SKM-1 (cell line): ENCODE results near the gene ARHGEF9.

Source experiments
- DNase-seq: peaks from one replicate; lab custom pipeline; 2025; ENCODE audit not compliant: unreplicated experiment; lab: John Stamatoyannopoulos, UW

Gene ARHGEF9

DNA sequence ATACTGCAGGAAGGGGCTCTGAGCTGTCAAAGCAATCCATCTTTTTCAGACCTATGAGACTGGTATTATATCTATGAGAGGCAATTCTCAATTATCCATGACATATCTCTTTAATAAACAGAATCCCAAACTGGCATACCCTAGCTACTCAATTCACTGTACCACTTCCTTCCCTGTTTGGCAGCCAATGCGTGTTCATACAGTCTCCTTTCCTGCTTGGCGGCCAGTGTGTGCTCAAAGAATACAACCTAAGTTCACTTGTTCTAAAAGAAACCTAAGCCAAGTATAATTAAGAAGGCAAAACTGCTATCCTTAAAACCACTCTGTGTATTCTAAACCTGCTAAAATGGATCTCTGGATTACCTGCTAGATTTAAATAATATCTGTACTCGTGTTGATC, 38.3 kb downstream of the ARHGEF9 start:
- DNase-seq, result no peak

DNA sequence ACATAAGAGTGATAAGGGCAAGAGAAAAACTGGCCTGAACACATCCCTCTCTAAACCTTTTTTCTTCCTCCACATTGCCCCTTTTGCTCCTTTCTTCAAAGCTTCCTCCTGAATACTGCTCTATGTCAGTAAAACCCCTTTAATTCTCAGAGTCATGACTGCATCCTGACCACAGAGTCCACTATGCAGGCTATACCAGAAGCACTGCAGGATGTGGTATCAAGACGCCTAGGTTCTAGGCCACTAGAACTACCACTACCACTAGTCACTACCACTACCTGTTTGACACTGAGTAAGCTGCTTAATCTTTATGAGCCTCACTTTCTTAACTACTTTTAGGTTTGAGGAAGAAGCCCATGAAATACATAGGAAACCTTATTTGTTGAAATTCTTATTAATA, 38.7 kb downstream of the ARHGEF9 start:
- no peak for DNase-seq

DNA sequence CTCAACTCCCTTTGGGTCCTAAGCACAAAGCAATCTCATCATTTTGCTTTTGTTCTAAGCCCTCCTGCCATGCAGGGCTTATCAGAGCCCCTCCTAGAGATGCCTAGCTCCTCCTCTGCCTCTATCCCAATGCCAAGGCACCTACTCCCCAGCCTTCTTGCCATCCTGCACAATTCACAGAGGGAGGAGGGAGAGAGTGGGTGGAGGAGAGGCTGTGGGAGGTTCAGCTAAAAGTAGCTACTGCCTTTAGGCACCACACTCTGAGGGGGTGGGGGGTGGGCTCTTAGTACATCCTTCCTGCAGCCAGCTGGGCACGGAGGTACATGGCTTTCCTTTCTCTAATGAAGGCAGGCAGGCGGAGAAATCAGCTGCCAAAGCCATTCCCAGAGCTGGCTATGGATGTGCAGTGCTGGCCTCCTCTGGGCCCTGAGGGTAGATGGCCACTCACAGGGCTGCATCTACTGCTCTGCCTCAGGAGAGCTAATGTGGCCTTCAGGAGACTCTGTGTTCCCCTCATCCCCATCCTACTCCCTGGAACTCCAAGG, 40.1 kb downstream of the ARHGEF9 start:
- no peak for DNase-seq

DNA sequence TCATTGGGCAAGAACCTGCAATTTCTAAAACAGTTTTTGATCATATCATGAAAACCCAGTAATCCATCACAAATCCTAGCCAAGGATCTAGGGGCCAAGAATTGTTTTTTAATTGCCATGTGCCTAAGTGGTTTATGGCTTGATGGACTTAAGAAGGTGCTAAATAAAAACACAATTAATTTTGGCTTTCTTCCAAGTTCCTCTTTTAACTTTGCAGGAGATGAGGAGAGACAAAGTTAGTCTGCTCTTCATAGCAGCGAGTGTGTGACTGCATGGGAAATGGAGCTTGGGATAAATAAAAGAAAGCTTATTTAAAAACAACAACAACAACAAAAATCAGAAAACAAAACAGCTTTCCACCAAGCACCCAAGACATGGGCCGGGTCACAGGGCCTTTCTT, 41.4 kb downstream of the ARHGEF9 start:
- no peak for DNase-seq

DNA sequence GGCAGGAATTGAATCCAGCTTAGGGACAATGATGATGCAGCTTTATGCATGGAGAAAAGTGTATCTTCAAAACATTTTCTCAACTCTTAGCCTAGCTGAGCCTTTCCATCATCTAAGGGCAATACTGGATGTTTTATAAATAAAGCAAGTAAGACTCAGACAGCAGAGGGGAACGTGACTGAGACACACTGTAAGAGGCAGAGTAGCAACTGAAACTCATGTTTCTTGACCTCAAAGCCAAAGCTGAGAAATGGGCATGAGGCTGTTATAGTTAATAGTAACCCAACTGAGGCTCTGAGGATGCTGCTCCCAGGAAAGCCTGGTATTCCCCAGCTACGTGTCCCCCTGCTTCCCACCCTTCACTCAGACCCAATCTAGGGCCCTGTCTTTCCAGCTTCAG, 44.6 kb downstream of the ARHGEF9 start:
- DNase-seq, result no peak

DNA sequence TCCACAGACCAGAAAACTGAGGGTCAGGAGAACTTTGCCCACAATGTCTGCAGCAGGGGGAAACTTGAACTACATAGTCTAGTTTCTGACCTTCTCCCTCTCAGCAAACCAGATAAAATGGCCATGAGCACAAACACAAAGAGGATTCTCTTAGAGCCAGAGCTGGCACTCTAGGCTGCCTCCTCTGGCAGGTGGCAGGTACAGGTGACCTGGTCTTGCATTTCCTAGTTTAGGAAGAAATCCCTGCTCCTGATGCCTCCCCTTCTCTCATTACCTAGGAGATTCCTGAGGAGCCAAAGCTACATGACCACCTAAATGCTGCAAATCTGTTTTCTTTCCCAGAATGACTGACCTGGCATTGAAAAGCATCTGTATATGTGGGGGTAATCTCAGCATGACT, 45.1 kb downstream of the ARHGEF9 start:
- DNase-seq, result no peak

DNA sequence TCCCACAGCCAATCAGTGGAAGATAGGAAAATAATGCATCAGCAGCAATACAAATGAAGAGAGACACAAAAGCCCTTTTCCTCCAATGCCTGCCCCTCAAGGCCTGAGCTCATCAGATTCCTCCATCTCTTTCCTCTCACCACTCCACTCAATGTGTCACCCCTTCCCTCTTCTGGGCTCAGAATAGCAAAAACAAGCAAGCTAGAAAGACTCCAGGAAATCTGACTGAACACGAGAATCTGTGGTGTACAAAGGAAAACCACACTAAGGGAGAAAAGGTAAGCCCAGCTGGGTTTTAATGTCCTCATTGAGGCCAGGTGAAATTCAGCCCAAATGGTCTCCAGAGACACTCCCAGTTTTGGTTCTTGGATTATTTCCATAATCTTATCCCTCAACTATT, 46.3 kb downstream of the ARHGEF9 start:
- DNase-seq, result no peak

DNA sequence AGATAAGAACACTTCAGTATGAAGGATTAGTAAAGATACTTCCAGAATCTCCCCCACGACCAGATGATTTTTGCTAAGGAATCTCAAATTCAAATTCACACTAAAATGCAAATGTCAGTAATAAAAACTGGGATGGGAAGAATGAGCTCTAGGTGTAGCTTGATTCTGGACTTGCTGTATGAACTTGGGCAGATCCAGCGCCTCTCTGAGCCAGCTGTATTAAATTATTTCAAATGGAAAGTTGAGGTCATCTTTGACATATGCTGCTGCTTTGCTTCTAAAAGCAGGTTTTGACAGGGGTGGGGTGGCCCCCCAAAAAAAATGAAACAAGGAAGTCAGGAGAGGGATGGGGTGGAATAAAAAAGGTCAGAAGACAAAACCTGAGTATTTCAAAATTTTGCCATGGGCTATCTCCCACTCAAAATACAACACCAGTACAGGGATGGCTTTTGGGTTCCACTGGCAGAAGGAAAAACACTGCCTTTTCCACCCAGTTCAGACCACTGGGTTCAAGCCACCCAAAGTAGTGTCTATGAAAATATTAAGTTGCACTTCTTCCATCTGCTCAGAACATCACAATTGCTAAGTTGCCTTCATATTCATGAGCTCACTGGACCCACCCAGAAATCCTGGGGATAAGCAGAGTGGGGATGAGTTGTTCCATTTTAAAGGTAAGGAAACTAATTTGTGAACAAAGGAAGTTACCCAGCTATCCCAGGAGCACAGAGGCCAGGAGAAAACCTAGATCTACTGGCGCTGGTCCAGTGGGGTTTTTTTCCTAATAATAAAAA, 47.7 kb downstream of the ARHGEF9 start:
- DNase-seq, result no peak

DNA sequence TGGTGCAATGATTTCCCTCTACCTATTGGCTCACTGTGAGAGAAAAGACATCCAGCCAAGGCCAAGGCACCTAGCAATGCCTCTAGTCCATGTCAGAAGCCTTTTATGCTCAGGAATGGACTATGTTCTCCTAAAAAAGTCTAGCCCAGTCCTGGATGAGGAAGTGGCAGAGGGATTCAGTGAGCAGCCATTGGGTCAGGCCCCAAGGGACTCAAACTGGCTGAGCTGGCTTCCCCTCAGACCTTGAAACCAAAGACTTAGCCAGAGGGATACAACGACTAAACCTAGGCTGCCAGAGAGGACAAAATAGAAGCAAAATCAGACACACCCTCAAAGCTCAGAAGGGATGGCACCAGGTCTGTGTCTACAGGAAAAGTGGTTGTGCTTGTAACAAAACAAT, 49.1 kb downstream of the ARHGEF9 start:
- no peak for DNase-seq

DNA sequence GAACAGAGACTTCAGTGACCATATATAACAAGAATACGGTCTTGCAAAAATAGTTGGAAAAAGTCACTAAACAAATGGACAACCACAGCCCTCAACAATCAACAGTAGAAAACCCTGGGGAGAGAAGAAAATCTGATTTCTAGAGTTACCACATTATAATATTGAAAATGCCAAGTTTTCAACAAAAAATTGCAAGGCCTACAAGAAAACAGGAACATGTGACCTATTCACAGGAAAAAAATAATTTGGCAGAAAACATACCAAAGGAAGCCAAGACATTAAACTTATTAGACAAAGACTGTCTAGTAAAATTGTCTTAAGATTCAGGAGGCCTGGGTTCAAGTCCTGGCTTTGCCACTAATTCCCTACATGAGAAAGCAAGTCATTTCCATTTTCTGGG, 64.7 kb downstream of the ARHGEF9 start:
- DNase-seq, result no peak

DNA sequence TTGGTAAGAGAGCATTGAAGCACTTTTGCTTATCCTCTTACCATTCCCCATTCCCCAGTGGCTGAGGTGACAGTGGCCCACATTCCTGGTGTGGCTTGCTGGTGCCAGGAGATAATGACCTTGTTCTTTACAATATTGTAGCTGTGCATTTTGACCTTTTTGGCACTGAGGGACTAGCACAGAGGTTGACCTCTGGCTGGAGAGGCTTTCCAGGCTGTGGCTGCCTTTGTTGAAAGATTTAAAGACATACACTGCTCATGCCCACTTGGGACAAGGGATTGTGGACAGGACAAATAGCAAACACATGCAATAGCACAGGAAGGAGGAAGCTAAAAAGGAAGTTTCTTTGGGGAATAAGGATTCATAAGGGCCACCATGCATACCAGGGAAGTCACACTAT, 65.4 kb downstream of the ARHGEF9 start:
- no peak for DNase-seq

DNA sequence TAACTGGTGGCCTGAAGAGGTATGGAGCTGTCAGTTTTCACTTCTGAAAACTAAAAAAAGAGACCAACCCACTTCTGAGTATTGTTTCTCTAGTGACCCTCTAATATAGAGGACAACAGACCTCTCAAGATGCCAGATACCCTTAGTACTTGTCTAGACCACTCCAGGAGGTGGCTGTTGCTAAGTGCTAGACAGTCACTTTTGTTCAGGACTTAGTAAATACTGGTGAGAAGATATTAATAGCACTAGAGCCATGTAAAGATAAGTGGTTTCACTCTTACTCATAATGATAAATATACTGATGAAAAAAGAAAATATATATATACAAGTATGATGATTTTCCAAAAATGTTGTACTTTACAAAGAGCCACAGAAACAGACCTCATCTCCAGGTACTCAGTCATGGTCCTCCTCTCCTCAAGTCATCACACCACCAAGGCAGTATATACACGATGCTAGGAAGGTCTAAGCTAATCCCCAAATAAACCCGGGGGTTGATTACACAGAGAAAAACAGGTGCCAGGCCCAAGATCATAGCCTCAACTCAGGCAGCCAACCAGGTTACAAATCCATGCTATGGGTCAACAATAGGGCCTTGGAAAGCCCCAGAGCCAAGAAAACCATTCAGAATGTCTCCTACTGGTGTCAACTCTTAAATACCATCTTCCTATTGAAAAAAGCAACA, 66.9 kb downstream of the ARHGEF9 start:
- DNase-seq, result no peak

DNA sequence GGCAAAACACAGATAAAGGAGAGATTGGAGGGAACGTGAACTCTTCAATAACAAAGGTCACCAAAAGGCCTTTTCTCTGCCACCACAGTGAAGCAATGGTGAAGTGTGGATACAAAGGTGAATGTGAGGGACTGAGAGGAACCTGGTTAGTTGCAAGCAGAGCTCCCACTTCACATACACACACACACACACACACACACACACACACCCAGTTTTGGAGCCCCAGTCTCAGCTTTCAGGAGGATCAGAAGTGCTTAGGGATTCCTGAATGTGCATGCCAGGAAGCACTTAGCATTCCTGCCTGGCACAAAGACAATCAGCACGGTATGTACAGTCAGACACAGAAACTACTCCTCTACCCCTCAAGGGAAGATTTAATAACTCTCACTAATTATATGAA, 71.5 kb downstream of the ARHGEF9 start:
- DNase-seq, result no peak

DNA sequence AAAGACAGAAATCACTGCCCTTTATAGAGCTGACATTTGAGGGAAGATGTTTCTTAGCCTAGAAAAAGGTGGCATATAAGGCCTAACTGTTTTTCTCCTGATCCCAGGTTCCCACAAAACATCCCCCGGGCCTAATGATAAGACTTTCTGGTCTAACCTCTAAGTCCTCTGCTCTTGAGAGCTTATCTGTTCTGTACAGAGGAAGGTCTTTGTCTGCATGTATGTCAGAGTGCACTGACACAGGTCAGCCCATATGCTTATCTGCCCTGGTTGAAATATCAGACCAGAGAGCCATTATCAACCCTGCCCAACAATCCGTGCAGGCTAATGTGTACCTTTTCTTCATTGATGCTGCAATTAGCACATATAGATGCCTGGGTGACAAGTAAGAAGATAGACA, 76.2 kb downstream of the ARHGEF9 start:
- DNase-seq, result no peak

DNA sequence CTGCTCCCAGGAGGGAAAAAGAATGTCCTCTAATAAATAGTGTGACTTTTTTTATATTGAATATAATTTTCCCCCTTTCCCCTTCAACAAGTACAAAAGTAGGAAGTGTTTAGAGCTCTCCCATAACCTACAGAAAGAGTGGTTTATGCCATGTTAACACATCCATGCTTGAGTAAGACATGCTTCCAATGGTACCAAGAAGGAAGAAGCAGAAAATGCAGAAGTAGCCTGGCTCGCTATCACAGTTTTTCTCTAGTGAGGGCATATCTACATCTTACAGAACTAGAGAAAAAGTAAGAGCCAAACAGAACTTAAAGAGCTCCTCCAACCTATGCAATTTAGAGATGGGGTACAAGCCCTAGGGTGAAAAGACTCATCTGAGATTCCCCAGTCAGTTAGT, 82.5 kb downstream of the ARHGEF9 start:
- no peak for DNase-seq

DNA sequence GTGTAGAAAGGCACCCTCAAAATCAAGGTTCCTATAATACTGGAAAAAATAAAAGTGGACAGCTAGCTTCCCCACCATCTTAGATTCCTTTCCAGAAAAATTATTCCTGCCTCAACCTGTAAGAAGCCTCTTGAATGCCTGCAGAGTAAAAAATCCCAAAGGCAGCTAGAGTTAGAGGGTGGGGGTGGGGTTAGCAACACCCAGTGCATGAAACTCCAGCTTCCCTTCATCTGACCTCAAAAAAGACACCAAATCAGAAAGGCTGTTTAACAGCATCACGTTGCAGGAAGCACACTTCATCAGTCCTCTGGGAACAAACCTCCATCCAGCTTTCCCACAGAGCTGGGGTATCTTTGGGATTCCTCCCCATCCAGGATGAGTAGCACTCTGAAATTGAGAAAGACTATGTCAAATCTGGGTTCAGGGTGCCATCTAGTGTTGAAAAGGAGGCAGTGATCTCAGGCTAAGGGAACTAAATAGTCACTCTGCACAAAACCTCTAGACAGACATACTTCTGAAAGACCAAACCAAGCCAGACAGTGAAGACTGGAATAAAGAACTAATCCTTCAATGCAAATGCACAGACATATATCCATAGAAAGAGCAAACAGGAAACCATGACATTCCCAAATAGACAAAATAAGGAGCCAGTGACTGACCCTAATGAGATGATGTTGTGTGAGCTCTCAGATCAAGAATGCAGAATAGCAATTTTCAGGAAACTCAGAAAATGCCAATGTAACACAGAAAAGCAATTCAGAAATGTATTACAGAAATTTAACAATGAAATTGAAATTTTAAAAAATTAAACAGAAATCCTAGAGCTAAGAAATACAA, 97.9 kb downstream of the ARHGEF9 start:
- DNase-seq, result peak; percentile 1

DNA sequence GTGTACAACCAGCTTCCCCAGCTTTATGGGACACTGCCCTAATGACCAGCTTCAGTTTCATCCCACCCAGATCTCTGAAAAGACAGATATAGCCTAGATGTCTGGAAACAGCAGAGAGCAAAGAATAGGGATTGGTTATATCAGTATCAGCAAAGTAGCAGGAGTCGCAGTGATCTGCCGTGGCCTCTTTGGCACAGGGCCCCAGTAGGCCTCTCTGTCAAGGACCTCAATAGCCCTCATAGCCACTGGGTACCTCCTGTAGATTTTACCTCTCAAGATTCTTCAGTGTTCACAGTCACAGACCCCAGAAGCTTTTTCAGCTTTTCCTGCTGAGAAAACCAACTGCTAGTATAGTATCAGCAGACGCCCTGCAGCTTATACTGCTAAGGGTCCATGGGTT, 104.6 kb downstream of the ARHGEF9 start:
- DNase-seq, result no peak

DNA sequence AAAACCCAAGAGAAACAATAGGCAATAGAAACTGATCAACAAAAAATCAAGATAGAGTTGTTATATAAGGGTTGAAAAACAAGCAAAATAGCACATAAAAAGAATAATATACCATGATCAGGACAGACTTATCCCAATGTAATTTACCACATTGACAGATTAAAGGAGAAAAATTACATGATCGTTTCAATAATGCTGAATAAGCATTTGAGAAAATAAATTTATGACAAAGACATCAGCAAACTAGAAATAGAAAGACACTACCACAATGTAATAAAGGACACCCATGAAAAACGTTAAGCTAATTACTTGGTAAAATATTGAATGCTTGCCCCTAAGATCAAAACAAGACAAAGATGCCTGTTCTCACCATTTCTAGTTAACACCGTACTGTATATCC, 105.6 kb downstream of the ARHGEF9 start:
- DNase-seq, result no peak

DNA sequence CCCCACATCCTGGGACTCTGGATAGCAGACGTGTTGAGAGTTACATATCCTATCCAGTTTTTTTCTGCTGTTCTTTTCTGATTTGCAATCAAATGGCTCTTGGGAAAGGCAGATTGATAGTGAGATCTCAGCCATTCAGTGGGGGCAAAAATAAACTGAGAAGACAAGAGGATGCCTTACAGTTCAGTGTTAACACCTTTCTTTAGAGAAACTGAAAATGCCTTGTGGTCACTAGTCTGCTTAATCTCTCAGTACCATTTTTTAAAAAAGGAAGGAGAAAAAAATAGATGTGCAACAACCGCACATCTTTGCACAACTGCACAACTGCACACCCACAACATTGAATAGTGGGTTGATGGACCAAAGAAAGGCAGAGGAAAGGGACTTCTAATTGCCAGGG, 109.3 kb downstream of the ARHGEF9 start:
- DNase-seq, result no peak

DNA sequence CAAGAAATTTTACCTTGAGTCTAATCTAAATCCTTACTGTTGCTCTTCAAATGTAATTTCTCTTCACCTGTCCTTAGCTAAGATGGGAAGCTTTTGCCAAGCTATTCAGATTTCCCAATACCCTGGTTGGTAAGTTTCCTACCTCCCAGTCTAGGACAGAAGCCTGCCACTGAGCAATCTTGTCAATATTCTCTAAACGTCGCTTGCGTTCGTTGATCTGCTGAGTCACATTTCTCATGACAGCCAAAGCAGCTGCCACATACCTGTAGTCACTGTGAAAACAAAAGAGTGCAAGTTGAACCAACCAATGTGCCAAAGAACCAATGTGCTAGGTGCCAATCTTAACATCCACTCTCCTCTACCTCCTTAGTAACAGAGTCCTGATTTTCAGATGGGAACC, 111.1 kb downstream of the ARHGEF9 start:
- no peak for DNase-seq

DNA sequence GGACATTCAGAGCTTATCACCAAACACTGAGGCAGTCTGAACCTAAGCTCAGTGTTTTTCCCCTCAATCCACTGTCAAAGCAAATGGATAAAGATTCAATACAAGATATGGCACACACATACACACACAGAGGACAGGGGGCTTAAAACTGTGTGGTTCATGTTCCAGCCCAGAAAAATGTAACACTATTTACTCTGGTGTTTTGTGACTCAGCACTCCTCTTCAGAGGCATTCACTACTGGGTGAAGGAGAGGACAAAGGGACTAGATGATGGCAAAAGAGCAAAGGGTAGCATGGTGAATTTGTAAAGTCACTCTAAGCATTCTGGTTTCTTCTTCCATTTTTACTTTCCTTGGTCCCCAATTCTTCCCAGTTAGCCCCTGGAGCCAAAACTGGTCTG, 120.3 kb downstream of the ARHGEF9 start:
- no peak for DNase-seq

DNA sequence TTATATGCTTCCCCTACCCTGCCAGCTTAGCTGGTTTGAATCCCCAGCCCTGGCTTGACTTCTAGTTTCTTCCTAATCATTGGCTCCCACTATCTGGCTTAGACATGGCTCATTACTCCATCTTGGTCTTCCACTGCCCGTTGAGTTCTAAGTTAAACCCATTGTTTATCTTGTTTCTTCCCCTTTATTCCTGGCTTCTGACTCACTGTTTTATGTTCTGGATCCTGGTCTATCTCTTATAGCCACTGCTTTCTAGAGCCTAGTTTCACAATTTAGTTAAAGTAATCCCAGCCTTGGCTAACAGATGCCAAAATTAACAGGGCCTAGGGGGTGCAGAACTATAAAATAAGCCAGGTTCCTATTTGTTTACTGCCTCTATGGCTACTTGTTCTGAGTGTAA, 120.9 kb downstream of the ARHGEF9 start:
- DNase-seq, result no peak
